ENCODE data around the gene KATNAL1. TPM values are rescaled to one million over a fixed set of nuclear protein-coding genes. Genes with fewer than 3 reads are reported as not detected.
"Not testable (repeated sequence)": the region's sequence is repeated elsewhere in the genome, so short reads cannot be mapped to it uniquely, and the experiment has no call there.

The KATNAL1 gene
- total RNA-seq, 1 donor from 2014 or later, result 8.2 TPM

DNA sequence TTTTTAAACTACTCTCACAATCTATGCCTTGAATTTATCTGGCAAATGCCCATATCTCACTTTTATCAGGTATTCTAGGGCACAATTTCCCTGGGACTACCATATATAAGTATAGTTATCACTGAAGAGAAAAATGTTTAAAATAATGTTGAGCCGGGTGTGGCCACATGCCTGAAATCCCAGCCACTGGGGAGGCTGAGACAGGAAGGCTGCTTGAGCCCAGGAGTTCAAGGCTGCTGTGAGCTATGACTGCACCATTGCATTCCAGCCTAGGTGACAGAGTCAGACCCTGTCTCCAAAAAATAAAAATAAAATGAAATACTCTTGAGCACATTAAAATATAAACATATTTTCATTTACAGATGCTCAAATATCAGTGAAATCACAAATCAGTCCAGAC is 4.1 kb downstream of the KATNAL1 start:
- Mint-ChIP-seq H3K36me3 (ENCODE audit: low read depth) (peaks cover 4% of the 10 kb centered on the region), H3K27ac (no peak overlapping the region), H3K27me3 (ENCODE audit: insufficient read depth) (peaks cover 2% of the 10 kb centered on the region), H3K9me3 (no peaks in the 10 kb centered on the region), H3K4me3 (no peak overlapping the region), H3K4me1 (ENCODE audit: low read depth) (peaks cover 52% of the 10 kb centered on the region)
- intact Hi-C loops (cut with micrococcal nuclease), result loop anchor here (10.0 kb wide), 3 partner anchors 272 to 862 kb away; partner anchors contain the start of gene HSPH1
- no peak for DNase-seq (ENCODE audit: low spot score)

DNA sequence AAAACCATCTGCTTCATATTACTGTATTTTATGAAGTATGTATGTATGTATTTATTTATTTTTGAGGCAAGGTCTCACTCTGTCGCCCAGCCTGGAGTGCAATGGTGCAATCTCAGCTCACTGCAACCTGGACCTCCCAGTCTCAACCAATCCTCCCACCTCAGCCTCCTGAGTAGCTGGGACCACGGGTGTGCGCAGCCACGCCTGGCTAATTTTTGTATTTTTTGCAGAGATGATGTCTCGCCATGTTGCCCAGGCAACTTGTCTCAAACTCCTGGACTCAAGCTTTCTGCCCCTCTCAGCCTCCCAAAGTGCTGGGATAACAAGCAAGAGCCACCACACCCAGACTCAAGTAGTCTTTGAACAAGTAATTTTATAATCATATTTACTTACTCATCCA is 5.5 kb downstream of the KATNAL1 start:
- no peak for DNase-seq (ENCODE audit: low spot score)
- H3K4me3 Mint-ChIP-seq, result no peak overlapping the region
- peaks cover 4% of the 10 kb centered on the region for H3K36me3 Mint-ChIP-seq (ENCODE audit: low read depth)
- peaks cover 2% of the 10 kb centered on the region for H3K27me3 Mint-ChIP-seq (ENCODE audit: insufficient read depth)
- H3K9me3 Mint-ChIP-seq, result no peaks in the 10 kb centered on the region
- H3K4me1 Mint-ChIP-seq (ENCODE audit: low read depth), result peaks cover 51% of the 10 kb centered on the region
- intact Hi-C loops (cut with micrococcal nuclease), result loop anchor here (10.0 kb wide), 3 partner anchors 273 to 863 kb away; partner anchors contain the start of gene HSPH1
- H3K27ac Mint-ChIP-seq, result no peak overlapping the region

DNA sequence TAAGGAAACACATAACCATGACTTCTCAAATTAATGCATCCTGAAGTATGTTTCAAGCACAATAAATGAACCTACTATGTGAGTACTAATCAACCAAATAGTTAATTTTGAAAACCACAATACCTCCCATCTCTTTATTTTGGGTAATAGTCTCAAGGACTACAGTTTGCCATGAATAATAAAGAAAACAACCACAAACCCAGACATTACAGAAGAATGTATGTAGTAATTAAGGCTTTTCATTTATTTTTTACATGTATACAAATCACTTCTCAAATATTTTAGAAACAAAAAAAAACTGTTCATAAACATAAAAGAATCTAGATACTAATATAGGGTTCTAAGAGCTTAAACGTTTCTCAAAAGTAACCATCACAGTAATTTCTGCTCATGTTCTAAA is 6.8 kb downstream of the KATNAL1 start:
- DNase-seq (ENCODE audit: low spot score), result no peak
- Mint-ChIP-seq H3K27ac (no peak overlapping the region), H3K36me3 (ENCODE audit: low read depth) (peaks cover 4% of the 10 kb centered on the region), H3K27me3 (ENCODE audit: insufficient read depth) (peaks cover 2% of the 10 kb centered on the region), H3K4me1 (ENCODE audit: low read depth) (peaks cover 40% of the 10 kb centered on the region), H3K4me3 (no peak overlapping the region), H3K9me3 (no peaks in the 10 kb centered on the region)
- intact Hi-C loops (cut with micrococcal nuclease), result loop anchor here (10.0 kb wide), 3 partner anchors 274 to 864 kb away; partner anchors contain the start of gene HSPH1

DNA sequence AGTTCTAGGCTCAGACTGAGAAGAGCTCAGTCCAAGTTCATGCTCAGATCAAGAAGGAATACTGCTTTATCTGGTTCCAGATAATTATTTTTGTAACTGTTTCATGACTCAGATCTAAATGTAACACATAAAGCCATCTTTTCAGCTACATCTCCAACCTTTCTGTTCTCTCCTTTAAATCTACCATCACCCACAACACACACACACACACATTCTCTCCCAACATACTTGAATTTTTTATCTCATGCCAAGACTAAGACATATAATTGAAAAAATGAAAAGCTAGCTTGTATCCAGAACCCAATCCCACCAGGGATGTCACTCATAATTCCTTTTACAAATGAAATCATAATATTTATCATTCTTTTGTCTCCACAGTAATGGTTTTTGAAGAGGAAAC is 7.6 kb downstream of the KATNAL1 start:
- H3K36me3 Mint-ChIP-seq (ENCODE audit: low read depth), result peaks cover 7% of the 10 kb centered on the region
- no peak for DNase-seq (ENCODE audit: low spot score)
- H3K4me3 Mint-ChIP-seq, result no peak overlapping the region
- H3K27me3 Mint-ChIP-seq (ENCODE audit: insufficient read depth), result peaks cover 2% of the 10 kb centered on the region
- no peak overlapping the region for H3K27ac Mint-ChIP-seq
- intact Hi-C loops (cut with micrococcal nuclease), result loop anchor here (10.0 kb wide), 3 partner anchors 275 to 865 kb away; partner anchors contain the start of gene HSPH1
- peaks cover 32% of the 10 kb centered on the region for H3K4me1 Mint-ChIP-seq (ENCODE audit: low read depth)
- H3K9me3 Mint-ChIP-seq, result no peaks in the 10 kb centered on the region

DNA sequence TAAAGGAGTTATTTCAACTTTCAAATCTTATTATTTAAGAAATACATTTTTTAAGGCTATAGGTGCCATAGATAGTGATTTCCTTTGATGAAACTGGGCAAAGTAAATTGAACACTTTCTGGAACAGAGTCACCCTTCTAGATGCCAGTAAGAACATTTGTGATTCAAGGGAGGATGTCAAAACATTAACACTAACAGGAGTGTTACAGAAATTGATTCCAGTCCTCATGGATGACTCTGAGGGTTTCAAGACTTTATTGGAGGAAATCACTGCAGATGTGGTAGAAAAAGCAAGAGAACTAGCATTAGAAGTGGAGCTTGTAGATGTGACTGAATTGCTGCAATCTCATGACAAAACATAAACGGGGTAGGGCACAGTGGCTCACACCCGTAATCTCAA is 12.2 kb downstream of the KATNAL1 start:
- Mint-ChIP-seq H3K4me1 (ENCODE audit: low read depth) (peaks cover 23% of the 10 kb centered on the region), H3K27me3 (ENCODE audit: insufficient read depth) (peaks cover 2% of the 10 kb centered on the region), H3K4me3 (no peak overlapping the region), H3K36me3 (ENCODE audit: low read depth) (peaks cover 4% of the 10 kb centered on the region), H3K27ac (no peak overlapping the region), H3K9me3 (no peaks in the 10 kb centered on the region)
- DNase-seq (ENCODE audit: low spot score), result no peak
- intact Hi-C loops (cut with micrococcal nuclease), result no loop called here

DNA sequence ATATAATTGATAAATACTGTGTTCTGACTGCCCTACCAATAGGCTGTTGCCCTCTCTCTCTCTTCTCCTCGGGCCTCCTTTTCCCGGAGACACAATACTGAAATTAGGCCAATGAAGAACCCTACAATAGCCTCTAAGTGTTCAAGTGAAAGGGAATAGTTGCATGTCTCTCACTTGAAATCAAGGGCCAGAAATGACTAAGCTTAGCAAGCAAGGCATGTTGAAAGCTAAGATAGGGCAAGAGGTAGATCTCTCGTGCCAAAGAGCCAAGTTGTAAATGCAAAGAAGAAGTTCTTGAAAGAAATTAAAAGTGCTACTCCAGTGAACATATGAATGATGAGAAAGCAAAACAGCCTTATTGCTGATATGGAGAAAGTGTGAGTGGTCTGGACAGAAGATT is 13.3 kb downstream of the KATNAL1 start:
- no peak for DNase-seq (ENCODE audit: low spot score)
- Mint-ChIP-seq H3K36me3 (ENCODE audit: low read depth) (peaks cover 4% of the 10 kb centered on the region), H3K4me3 (no peak overlapping the region), H3K27me3 (ENCODE audit: insufficient read depth) (peaks cover 2% of the 10 kb centered on the region), H3K9me3 (no peaks in the 10 kb centered on the region), H3K4me1 (ENCODE audit: low read depth) (peaks cover 23% of the 10 kb centered on the region), H3K27ac (no peak overlapping the region)
- intact Hi-C loops (cut with micrococcal nuclease), result no loop called here

DNA sequence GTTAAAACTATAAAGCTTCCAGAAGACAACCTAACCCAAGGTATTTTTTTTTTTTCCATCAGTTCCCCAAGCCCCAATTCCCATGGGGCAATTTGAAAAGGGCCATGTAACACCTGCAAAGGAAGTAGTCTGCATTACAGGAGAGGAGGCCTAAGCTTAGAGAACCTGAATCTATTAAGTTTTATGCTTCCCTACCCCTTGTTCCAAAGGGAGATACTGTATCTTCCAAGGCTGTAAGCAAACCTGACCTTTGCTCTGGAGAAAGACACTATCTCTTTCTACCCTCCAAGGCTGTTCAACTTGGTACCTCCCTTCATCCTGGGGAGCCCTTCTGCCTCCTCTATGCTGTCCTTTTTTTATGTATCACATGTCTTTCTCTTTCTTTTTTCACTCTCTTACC is 15.0 kb downstream of the KATNAL1 start:
- H3K9me3 Mint-ChIP-seq, result no peaks in the 10 kb centered on the region
- H3K36me3 Mint-ChIP-seq (ENCODE audit: low read depth), result peaks cover 3% of the 10 kb centered on the region
- H3K4me3 Mint-ChIP-seq, result no peak overlapping the region

DNA sequence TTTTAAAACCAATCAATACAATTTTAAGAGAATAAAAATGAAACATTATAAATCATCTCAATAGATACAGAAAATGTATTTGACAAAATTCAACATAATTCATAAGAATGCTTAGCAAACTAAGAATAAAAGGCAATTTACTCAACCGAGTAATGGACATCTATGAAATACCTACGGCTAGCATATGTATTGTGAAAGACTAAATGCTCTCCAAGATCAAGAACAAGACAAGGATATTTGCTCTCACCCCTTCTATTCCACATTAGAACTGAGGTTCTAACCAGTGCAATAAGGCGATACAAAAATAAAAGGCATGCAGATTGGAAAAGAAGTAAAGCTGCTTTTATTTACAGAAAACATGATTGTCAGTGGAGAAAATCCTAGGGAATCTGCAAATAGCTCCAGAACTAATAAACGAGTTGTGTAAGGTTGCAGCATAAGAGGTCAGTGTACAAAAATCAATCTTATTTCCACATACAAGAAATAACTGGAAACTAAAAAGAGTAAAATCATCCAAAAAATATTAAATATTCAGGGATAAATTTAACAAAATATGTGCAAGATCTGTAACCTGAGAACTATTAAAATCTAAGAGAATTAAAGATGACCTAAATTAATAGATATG is 16.4 kb downstream of the KATNAL1 start:
- no peak overlapping the region for H3K4me3 Mint-ChIP-seq
- intact Hi-C loops (cut with micrococcal nuclease), result no loop called here
- no peaks in the 10 kb centered on the region for H3K27me3 Mint-ChIP-seq (ENCODE audit: insufficient read depth)
- H3K9me3 Mint-ChIP-seq, result peaks cover 7% of the 10 kb centered on the region
- no peak overlapping the region for H3K27ac Mint-ChIP-seq
- DNase-seq (ENCODE audit: low spot score), result no peak
- H3K4me1 Mint-ChIP-seq (ENCODE audit: low read depth), result peaks cover 17% of the 10 kb centered on the region
- peaks cover 4% of the 10 kb centered on the region for H3K36me3 Mint-ChIP-seq (ENCODE audit: low read depth)

More for the DNA sequence above, 15.0 kb downstream of the KATNAL1 start:
- no peaks in the 10 kb centered on the region for H3K27me3 Mint-ChIP-seq (ENCODE audit: insufficient read depth)
- H3K27ac Mint-ChIP-seq, result no peak overlapping the region
- intact Hi-C loops (cut with micrococcal nuclease), result no loop called here
- no peak for DNase-seq (ENCODE audit: low spot score)
- peaks cover 17% of the 10 kb centered on the region for H3K4me1 Mint-ChIP-seq (ENCODE audit: low read depth)

DNA sequence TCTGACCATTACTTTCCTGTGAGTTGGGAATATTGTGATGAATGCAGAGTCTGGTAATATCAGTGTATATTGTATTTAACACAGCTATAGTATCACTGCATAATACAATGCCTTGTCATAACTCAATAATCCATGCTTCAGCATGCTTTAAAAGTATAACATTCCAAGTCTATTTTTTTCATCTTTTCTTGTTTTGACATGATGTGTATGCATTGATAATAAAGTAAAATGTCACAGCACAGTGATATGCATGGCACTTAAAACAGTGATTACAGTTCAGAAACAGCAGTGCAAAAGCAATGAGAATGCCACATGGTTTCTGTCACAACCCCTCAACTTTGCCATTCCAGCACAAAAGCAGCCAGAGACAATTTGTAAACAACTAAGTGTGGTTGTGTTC is 17.8 kb downstream of the KATNAL1 start:
- no peak overlapping the region for H3K27ac Mint-ChIP-seq
- peaks cover 20% of the 10 kb centered on the region for H3K9me3 Mint-ChIP-seq
- intact Hi-C loops (cut with micrococcal nuclease), result no loop called here
- H3K4me3 Mint-ChIP-seq, result no peak overlapping the region
- no peak for DNase-seq (ENCODE audit: low spot score)
- no peaks in the 10 kb centered on the region for H3K27me3 Mint-ChIP-seq (ENCODE audit: insufficient read depth)
- peaks cover 10% of the 10 kb centered on the region for H3K36me3 Mint-ChIP-seq (ENCODE audit: low read depth)
- peaks cover 17% of the 10 kb centered on the region for H3K4me1 Mint-ChIP-seq (ENCODE audit: low read depth)

DNA sequence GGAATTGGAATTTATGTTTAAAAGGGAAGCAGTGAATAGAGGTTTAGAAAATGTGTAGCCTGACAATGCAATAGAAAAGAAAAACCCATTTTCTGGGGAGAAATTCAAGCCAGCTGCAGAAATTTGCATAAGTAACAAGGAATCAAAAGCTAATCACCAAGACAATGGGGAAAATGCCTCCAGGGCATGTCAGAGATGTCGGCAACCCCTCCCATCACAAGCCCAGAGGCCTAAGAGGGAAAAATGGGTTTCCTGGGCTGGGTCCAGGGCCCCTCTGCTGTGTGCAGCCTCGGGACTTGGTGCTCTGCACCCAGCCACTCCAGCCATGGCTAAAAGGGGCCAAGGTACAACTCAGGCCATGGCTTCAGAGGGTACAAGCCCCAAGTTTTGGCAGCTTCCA is 21.3 kb downstream of the KATNAL1 start:
- H3K27me3 Mint-ChIP-seq (ENCODE audit: insufficient read depth); H3K4me3 Mint-ChIP-seq; H3K4me1 Mint-ChIP-seq (ENCODE audit: low read depth); H3K27ac Mint-ChIP-seq; H3K36me3 Mint-ChIP-seq (ENCODE audit: low read depth); intact Hi-C loops (cut with micrococcal nuclease); DNase-seq (ENCODE audit: low spot score): not testable (repeated sequence)
- H3K9me3 Mint-ChIP-seq, result peaks cover 20% of the 10 kb centered on the region

DNA sequence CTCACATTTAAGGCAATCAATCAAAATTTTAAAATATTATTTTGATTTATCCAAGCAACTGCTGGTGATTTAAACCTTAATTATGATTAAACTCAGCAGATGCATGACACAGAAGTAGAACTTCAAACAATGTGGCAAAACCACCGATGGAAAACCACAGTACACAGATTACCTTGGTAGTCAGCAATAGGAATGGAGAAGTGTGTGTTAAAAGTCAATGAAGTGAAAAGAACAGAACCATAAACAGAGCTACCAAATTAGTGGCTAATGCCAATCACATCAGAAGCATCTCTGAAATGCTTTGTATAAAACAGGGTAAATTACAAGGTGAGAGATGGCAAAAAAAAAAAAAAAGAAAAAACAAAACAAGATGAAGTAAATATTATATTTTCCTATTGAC is 31.2 kb downstream of the KATNAL1 start:
- Mint-ChIP-seq H3K9me3 (peaks cover 8% of the 10 kb centered on the region), H3K27ac (no peak overlapping the region), H3K4me3 (no peak overlapping the region), H3K4me1 (ENCODE audit: low read depth) (peaks cover 13% of the 10 kb centered on the region), H3K27me3 (ENCODE audit: insufficient read depth) (no peaks in the 10 kb centered on the region), H3K36me3 (ENCODE audit: low read depth) (peaks cover 28% of the 10 kb centered on the region)
- DNase-seq (ENCODE audit: low spot score), result no peak
- intact Hi-C loops (cut with micrococcal nuclease), result no loop called here

DNA sequence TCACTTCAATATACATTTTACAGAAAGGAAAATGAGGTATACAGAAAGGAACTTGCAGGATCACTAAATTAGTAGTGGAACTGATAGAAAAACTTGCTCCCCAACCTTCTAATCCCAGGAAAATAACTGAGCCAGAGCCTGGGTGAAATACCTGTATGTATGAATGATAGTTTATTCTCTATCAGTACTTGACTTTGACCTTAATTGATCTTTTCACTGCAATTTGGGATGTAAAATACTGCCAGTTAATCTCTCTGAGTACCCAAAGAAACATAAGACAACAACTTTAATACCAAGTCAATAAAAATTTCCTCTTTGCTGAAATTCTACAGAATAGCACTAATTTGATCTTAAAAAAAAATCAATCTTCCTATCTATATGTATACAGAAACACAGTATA is 33.3 kb downstream of the KATNAL1 start:
- H3K27ac Mint-ChIP-seq, result no peak overlapping the region
- no peaks in the 10 kb centered on the region for H3K27me3 Mint-ChIP-seq (ENCODE audit: insufficient read depth)

DNA sequence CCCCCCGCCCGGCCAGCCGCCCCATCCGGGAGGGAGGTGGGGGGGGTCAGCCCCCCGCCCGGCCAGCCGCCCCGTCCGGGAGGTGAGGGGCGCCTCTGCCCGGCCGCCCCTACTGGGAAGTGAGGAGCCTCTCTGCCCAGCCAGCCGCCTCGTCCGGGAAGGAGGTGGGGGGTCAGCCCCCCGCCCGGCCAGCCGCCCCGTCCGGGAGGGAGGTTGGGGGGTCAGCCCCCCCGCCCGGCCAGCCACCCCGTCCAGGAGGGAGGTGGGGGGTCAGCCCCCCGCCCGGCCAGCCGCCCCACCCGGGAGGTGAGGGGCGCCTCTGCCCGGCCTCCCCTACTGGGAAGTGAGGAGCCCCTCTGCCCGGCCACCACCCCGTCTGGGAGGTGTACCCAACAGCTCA is 37.3 kb downstream of the KATNAL1 start:
- peaks cover 21% of the 10 kb centered on the region for H3K36me3 Mint-ChIP-seq (ENCODE audit: low read depth)
- H3K4me3 Mint-ChIP-seq; H3K27me3 Mint-ChIP-seq (ENCODE audit: insufficient read depth); H3K4me1 Mint-ChIP-seq (ENCODE audit: low read depth); H3K9me3 Mint-ChIP-seq; H3K27ac Mint-ChIP-seq; intact Hi-C loops (cut with micrococcal nuclease); DNase-seq (ENCODE audit: low spot score): not testable (repeated sequence)

More for the DNA sequence above, 33.3 kb downstream of the KATNAL1 start:
- peaks cover 8% of the 10 kb centered on the region for H3K9me3 Mint-ChIP-seq
- peaks cover 13% of the 10 kb centered on the region for H3K4me1 Mint-ChIP-seq (ENCODE audit: low read depth)
- no peak overlapping the region for H3K4me3 Mint-ChIP-seq
- intact Hi-C loops (cut with micrococcal nuclease), result no loop called here
- peaks cover 29% of the 10 kb centered on the region for H3K36me3 Mint-ChIP-seq (ENCODE audit: low read depth)
- no peak for DNase-seq (ENCODE audit: low spot score)

DNA sequence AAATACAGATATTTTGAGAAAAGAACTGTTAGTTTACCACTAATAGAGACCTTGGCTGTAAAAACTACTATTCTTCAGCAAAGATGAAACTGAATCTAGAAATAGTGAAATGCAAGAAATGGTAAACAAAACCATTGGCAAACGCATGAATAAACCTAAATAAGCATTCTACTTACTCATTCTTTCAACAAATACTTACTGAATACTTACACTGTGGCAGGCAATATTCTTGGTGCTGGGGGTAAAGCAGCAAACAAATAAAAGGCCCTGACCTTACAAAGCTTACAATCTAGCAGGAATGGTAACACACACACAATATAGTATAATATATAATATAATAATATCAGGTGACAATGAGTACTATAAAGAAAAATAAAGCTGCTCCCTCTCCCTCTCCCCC is 38.7 kb downstream of the KATNAL1 start:
- intact Hi-C loops (cut with micrococcal nuclease), result no loop called here
- no peaks in the 10 kb centered on the region for H3K9me3 Mint-ChIP-seq
- no peak overlapping the region for H3K4me3 Mint-ChIP-seq
- H3K4me1 Mint-ChIP-seq (ENCODE audit: low read depth), result no peaks in the 10 kb centered on the region
- no peak for DNase-seq (ENCODE audit: low spot score)
- no peaks in the 10 kb centered on the region for H3K27me3 Mint-ChIP-seq (ENCODE audit: insufficient read depth)
- H3K27ac Mint-ChIP-seq, result no peak overlapping the region
- peaks cover 14% of the 10 kb centered on the region for H3K36me3 Mint-ChIP-seq (ENCODE audit: low read depth)

Data from activated T-helper 1 cell treated with anti-CD3 and anti-CD28 coated beads, Interleukin-12 subunit alpha, Interleukin-12 subunit beta, Interleukin-2, Interleukin-4 antibody, amounts not matched to agents 30 ng/mL and 10 ng/mL and 1 ng/mL, durations not matched to agents 14 hours and 24 hours and 36 hours (primary cell).